Right lobe of liver (tissue), 6 donors: Measurements from ENCODE around the gene PTPRN. TPM values are rescaled to one million over a fixed set of nuclear protein-coding genes. Genes with fewer than 3 reads are reported as not detected.

ENCODE experiments used
- ATAC-seq, 4 donors: fragments of 200-7000 bp; cut with Tn5 transposase; one replicate each; pipeline ENCODE4 v1.9.1; 2020; ENCODE audit warnings: mild to moderate bottlenecking in 4 of 4, moderate library complexity in 4 of 4
- DNase-seq, 3 donors: peaks; one replicate each; pipeline ENCODE4 v3.0.0-alpha.2; 2020
- H3K27ac ChIP-seq, 3 donors: fragments of 200-600 bp; one replicate each; pipeline ENCODE4 v1.8.0; 2022
- H3K27me3 ChIP-seq, 2 donors: fragments of 200-600 bp; one replicate each; pipeline ENCODE4 v1.8.0; 2022
- H3K36me3 ChIP-seq, 4 donors: fragments of 200-600 bp; sonication (generic) in 1 of 4; one replicate each; pipeline versions ENCODE4 v1.5.1 to v1.8.0; 2017 to 2022; ENCODE audit warnings: control low read depth in 1 of 4
- H3K4me1 ChIP-seq, 4 donors: fragments of 200-600 bp; sonication (generic) in 1 of 4; one replicate each; pipeline versions ENCODE4 v1.5.1 to v1.8.0; 2017 to 2022; ENCODE audit warnings: control low read depth in 1 of 4
- H3K4me3 ChIP-seq, 3 donors: fragments of 200-600 bp; one replicate each; pipeline ENCODE4 v1.8.0; 2022
- H3K9me3 ChIP-seq, 4 donors: fragments of 200-600 bp; sonication (generic) in 1 of 4; one replicate each; pipeline versions ENCODE4 v1.5.1 to v1.8.0; 2017 to 2022; ENCODE audit warnings: control low read depth in 1 of 4
- CTCF ChIP-seq, 4 donors: fragments of 200-600 bp in 3 of 4; fragments of 450-650 bp in 1 of 4; IDR thresholded peaks; one replicate each; pipeline versions ENCODE4 v1.5.1 to v1.8.0; 2016 to 2022; ENCODE audit warnings: antibody characterized with exemption in 4 of 4, mild to moderate bottlenecking in 2 of 4
- POLR2A ChIP-seq: fragments of 450-650 bp; IDR thresholded peaks from one replicate; pipeline ENCODE4 v1.6.1; 2017; ENCODE audit warnings: antibody characterized with exemption, mild to moderate bottlenecking
- WGBS: methylation state at CpG from one replicate; pipeline ENCODE4 v1.1.6; 2018; ENCODE audit warnings: low coverage, low lambda C conversion rate; ENCODE audit not compliant: insufficient coverage; ENCODE audit errors: missing lambda C conversion rate; 5-methylcytosine and 5-hydroxymethylcytosine counted together
- intact Hi-C, 2 donors: fragments of 100-400 bp; cut with DNase I; formaldehyde crosslinking; loops; one replicate each; pipeline versions ENCODE4 v1.11.2 to v1.14.1; 2022
- total RNA-seq, 6 experiments: library from RNA; depleted of rRNA in 2 of 6; stranded (reverse); fragments of >200 nt in 2 of 6; fragmentation: NEBNext Ultra II Directional in 3 of 6; extraction: Animal tissue kit (Norgen Biotek cat#: 25700) in 3 of 6; gene quantifications; one replicate each; pipeline versions ENCODE4 v1.1.0 to v1.2.4, GENCODE V29; 2016 to 2023
- donor health status: DM: no; HTN: yes; CAD: no.
- donor health status: DM: no; HTN: no; CAD: no.
- donor health status: DM: no; HTN: no; CAD: no.
- donor health status: DM: no; HTN: yes; CAD: no.
- donor health status: DM: no; HTN: yes; CAD: no.

Gene PTPRN
- total RNA-seq, 6 experiments from 2014 or later = 0.31 TPM; not detected in 5

- no peak for ATAC-seq
- 97% methylated on average over 5 of the region's 8 CpGs for WGBS
- intact Hi-C loops = no loop called here
These were observed 27.6 kb downstream of the PTPRN start for GRCh38 chr2:219281588-219281987.

GRCh38 chr2:219280651-219281050, 28.6 kb downstream of the PTPRN start:
- no peak overlapping the region for H3K4me3 ChIP-seq
- WGBS = 80% methylated on average over 1 of the region's 4 CpGs
- H3K36me3 ChIP-seq = peaks cover 0 to 47% (median 10%) of the 10 kb centered on the region in 4 donors
- no peak for DNase-seq
- intact Hi-C loops = no loop called here
- no peaks in the 10 kb centered on the region for H3K9me3 ChIP-seq
- peaks cover 0 to 15% (median 0%) of the 10 kb centered on the region in 4 donors for H3K4me1 ChIP-seq
- no peaks in the 10 kb centered on the region for H3K27me3 ChIP-seq
- no peak for ATAC-seq
- TF ChIP-seq CTCF (IDR thresholded peaks at IDR 0.05) (no peak), POLR2A (no peak)
- H3K27ac ChIP-seq = peak overlapping the region in 1 of 3 donors; percentile 99

More at GRCh38 chr2:219281588-219281987, 27.6 kb downstream of the PTPRN start:
- H3K9me3 ChIP-seq = no peaks in the 10 kb centered on the region
- no peak overlapping the region for H3K27ac ChIP-seq
- H3K27me3 ChIP-seq = no peaks in the 10 kb centered on the region
- DNase-seq = no peak
- peaks cover 0 to 15% (median 0%) of the 10 kb centered on the region in 4 donors for H3K4me1 ChIP-seq
- peaks cover 0 to 48% (median 10%) of the 10 kb centered on the region in 4 donors for H3K36me3 ChIP-seq
- H3K4me3 ChIP-seq = no peak overlapping the region
- TF ChIP-seq POLR2A (no peak), CTCF (IDR thresholded peaks at IDR 0.05) (no peak)

- H3K27ac ChIP-seq = peak overlapping the region; percentile 95 to 100 (median 99)
- H3K36me3 ChIP-seq = peaks cover 0 to 40% (median 8%) of the 10 kb centered on the region in 4 donors
- DNase-seq = no peak
- H3K27me3 ChIP-seq = no peaks in the 10 kb centered on the region
- peak in 1 of 4 donors; percentile 1 for ATAC-seq
- intact Hi-C loops = no loop called here
- H3K4me3 ChIP-seq = peak overlapping the region; percentile 48 to 93 (median 75)
- H3K4me1 ChIP-seq = peaks cover 0 to 15% (median 0%) of the 10 kb centered on the region in 4 donors
- peak in 1 of 4 donors; percentile 13 for TF ChIP-seq CTCF (IDR thresholded peaks at IDR 0.05)
- no peak for TF ChIP-seq POLR2A
- 40% methylated on average over 9 of the region's 12 CpGs for WGBS
- H3K9me3 ChIP-seq = no peaks in the 10 kb centered on the region
These were observed 29.2 kb downstream of the PTPRN start for GRCh38 chr2:219279916-219280516.

- Histone ChIP-seq H3K9me3 (no peaks in the 10 kb centered on the region), H3K4me3 (peak within 1 kb of the TSS; percentile 48 to 93 (median 75)), H3K27ac (peak within 1 kb of the TSS; percentile 95 to 100 (median 99)), H3K36me3 (peaks cover 0 to 33% (median 5%) of the 10 kb centered on the region in 4 donors), H3K4me1 (peaks cover 0 to 15% (median 0%) of the 10 kb centered on the region in 4 donors), H3K27me3 (no peaks in the 10 kb centered on the region)
- DNase-seq (peak; percentile 99), ATAC-seq (peak; percentile 94 to 97 (median 96))
- TF ChIP-seq CTCF (IDR thresholded peaks at IDR 0.05) (peak in 1 of 4 donors; percentile 5), POLR2A (peak; percentile 96)
- 0% methylated on average over 12 of the region's 65 CpGs for WGBS
- intact Hi-C loops = no loop called here
These were observed 29.9 kb downstream of the PTPRN start, which contains the start of gene DNAJB2 for GRCh38 chr2:219279151-219279915. TSS of gene DNAJB2 (plus strand) at chr2:219279366. CDS start at chr2:219279834, 468 bp downstream.
